ENCODE measurements around the gene MAP3K20.
"Not testable (repeated sequence)": the region's sequence is repeated elsewhere in the genome, so short reads cannot be mapped to it uniquely, and the experiment has no call there.

The MAP3K20 gene

GRCh38 chr2:173030561-173031490, 44.8 kb upstream of the MAP3K20 start:
- Mint-ChIP-seq H3K27me3 (ENCODE audit: low read depth, poor library complexity) (peaks cover 3% of the 10 kb centered on the region), H3K4me1 (peaks cover 44% of the 10 kb centered on the region), H3K27ac (no peak overlapping the region), H3K9me3 (no peaks in the 10 kb centered on the region), H3K36me3 (ENCODE audit: low read depth) (no peaks in the 10 kb centered on the region), H3K4me3 (no peak overlapping the region)
- no peak for DNase-seq
- no peak for TF ChIP-seq CTCF (IDR thresholded peaks at IDR 0.05)

GRCh38 chr2:173032032-173032431, 43.6 kb upstream of the MAP3K20 start:
- no peak for DNase-seq
- Mint-ChIP-seq H3K27ac (peak overlapping the region; percentile 68), H3K9me3 (no peaks in the 10 kb centered on the region), H3K4me1 (peaks cover 33% of the 10 kb centered on the region), H3K27me3 (ENCODE audit: low read depth, poor library complexity) (peaks cover 3% of the 10 kb centered on the region), H3K4me3 (no peak overlapping the region), H3K36me3 (ENCODE audit: low read depth) (no peaks in the 10 kb centered on the region)
- TF ChIP-seq CTCF (IDR thresholded peaks at IDR 0.05): no peak

GRCh38 chr2:173033084-173033483, 42.6 kb upstream of the MAP3K20 start:
- H3K36me3 Mint-ChIP-seq (ENCODE audit: low read depth): no peaks in the 10 kb centered on the region
- peaks cover 7% of the 10 kb centered on the region for H3K27me3 Mint-ChIP-seq (ENCODE audit: low read depth, poor library complexity)
- no peak for DNase-seq
- no peak for TF ChIP-seq CTCF (IDR thresholded peaks at IDR 0.05)
- no peak overlapping the region for H3K4me3 Mint-ChIP-seq
- H3K4me1 Mint-ChIP-seq: peaks cover 30% of the 10 kb centered on the region
- no peaks in the 10 kb centered on the region for H3K9me3 Mint-ChIP-seq
- no peak overlapping the region for H3K27ac Mint-ChIP-seq

GRCh38 chr2:173034143-173034542, 41.5 kb upstream of the MAP3K20 start:
- no peaks in the 10 kb centered on the region for H3K36me3 Mint-ChIP-seq (ENCODE audit: low read depth)
- DNase-seq: no peak
- H3K27ac Mint-ChIP-seq: no peak overlapping the region
- peaks cover 7% of the 10 kb centered on the region for H3K27me3 Mint-ChIP-seq (ENCODE audit: low read depth, poor library complexity)
- H3K9me3 Mint-ChIP-seq: no peaks in the 10 kb centered on the region
- no peak for TF ChIP-seq CTCF (IDR thresholded peaks at IDR 0.05)
- H3K4me3 Mint-ChIP-seq: no peak overlapping the region
- peaks cover 21% of the 10 kb centered on the region for H3K4me1 Mint-ChIP-seq

- no peaks in the 10 kb centered on the region for H3K9me3 Mint-ChIP-seq
- no peak for TF ChIP-seq CTCF (IDR thresholded peaks at IDR 0.05)
- H3K27ac Mint-ChIP-seq: peak overlapping the region; percentile 24
- peaks cover 15% of the 10 kb centered on the region for H3K4me1 Mint-ChIP-seq
- H3K4me3 Mint-ChIP-seq: no peak overlapping the region
- H3K27me3 Mint-ChIP-seq (ENCODE audit: low read depth, poor library complexity): peaks cover 4% of the 10 kb centered on the region
- H3K36me3 Mint-ChIP-seq (ENCODE audit: low read depth): no peaks in the 10 kb centered on the region
- DNase-seq: no peak
These were observed 38.2 kb upstream of the MAP3K20 start for GRCh38 chr2:173037245-173038120.

- H3K9me3 Mint-ChIP-seq; H3K4me3 Mint-ChIP-seq; H3K36me3 Mint-ChIP-seq (ENCODE audit: low read depth); H3K27ac Mint-ChIP-seq; H3K27me3 Mint-ChIP-seq (ENCODE audit: low read depth, poor library complexity); DNase-seq: not testable (repeated sequence)
- peaks cover 15% of the 10 kb centered on the region for H3K4me1 Mint-ChIP-seq
These were observed 37.4 kb upstream of the MAP3K20 start for GRCh38 chr2:173038257-173038656.
